Stimulated activated naive CD4-positive, alpha-beta T cell (primary cell): Measurements from ENCODE around the gene S100A13.
A peak's percentile ranks its signal among the peaks of the same experiment; 100 is the strongest.
"Not testable (repeated sequence)": the region's sequence is repeated elsewhere in the genome, so short reads cannot be mapped to it uniquely, and the experiment has no call there.

Experiments
- DNase-seq, 6 experiments: peaks; one replicate each; lab custom pipeline; 2025; lab: John Stamatoyannopoulos, UW

S100A13 gene

DNA sequence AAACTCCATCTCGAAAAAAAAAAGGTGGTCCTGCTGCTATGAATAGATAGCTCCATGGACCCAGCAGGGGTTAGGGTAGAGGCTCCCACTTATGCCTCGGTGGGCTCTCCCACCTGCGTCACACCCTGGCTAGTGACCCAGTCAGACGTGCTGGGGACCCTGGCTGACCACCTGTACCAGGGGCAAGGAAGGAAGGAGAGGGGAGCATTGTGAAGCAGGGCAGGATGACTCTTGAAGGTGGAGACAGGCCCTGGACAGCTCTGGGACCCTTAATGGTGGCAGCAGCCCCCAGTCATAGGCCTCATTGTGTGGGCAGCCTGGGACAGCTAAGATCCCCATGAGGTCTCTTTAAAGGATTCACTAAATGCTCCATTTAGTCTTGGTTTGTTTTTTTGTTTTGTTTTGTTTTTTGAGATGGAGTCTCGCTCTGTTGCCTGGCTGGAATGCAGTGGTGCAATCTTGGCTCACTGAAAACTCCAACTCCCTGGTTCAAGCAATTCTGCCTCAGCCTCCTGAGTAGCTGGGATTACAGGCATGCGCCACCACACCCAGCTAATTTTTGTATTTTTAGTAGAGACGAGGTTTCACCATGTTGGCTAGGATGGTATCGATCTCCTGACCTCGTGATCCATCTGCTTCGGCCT lies 20.8 kb upstream of the S100A13 start:
- DNase-seq: no peak

GRCh38 chr1:153647346-153647714 lies 20.0 kb upstream of the S100A13 start:
- DNase-seq: no peak

DNA sequence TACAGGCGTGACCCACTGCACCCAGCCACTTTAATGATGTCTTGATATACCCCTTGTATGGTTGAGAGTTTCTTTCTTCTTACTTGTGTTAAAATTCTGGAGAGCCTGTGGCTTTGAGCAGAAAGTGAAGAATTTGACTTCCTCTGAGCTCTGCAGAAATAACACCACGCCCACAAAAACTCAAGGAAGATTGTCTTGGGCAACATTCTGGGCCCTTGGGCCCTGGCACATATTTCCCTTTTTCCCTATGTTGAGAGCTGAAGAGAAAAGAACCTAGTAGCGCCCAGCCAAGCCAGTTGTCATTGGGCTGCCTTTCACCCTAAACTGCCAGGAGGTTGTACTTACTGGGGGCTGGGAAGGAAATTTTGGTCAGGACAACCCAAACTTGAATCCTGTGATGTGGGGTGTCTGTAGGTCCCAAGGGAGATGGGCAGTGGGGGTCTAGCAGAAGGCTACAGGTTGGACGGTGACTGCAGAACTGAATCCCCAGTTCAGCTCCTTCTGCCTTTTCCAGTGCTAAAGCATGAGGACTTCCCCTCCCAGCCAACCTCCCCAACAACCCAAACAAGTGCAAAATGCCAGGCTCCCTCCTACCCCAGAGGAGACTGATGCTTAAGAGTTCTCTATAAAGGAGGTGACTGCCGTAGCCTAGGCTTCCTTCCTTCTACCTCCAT lies 19.5 kb upstream of the S100A13 start:
- DNase-seq: no peak

DNA sequence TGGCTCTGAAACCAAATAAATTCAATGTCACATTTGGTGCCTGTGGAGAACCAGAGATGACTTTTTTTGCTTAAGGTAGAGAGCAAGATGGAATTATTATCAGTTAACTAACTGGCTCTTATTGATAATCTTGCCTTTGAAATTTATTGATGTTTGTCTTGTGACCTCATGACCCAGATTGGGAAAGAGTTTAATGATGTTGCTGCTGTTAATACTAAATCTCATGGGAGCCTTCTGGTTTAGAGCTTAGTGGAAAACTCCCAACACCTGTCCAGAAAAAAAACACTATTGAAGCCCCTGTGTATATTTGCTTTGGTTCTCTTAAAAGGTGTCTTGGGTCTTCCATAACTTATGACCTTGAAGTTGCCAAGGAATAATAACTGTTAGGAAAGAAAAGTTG lies 16.5 kb upstream of the S100A13 start:
- DNase-seq: no peak

DNA sequence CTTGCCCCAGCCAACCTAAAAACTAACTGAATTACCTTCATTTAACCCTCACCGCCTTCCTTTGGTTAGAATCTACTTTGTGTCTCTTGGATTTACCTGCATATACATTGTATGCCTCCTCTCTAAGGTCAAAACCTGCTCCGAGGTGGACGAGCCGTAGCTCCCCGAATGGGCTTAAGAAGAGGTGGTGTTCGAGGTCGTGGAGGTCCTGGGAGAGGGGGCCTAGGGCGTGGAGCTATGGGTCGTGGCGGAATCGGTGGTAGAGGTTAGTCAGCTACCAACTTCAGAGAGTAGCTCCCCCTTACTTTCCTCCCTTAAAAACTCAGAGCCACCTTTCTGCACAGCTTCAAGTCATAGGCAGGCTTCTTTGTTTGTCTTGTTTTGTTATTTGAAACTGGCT lies 15.8 kb upstream of the S100A13 start:
- no peak for DNase-seq

GRCh38 chr1:153642161-153642560 lies 14.9 kb upstream of the S100A13 start:
- no peak for DNase-seq

- no peak for DNase-seq
Measured at GRCh38 chr1:153640861-153641260, 13.6 kb upstream of the S100A13 start.

- not testable (repeated sequence) for DNase-seq
Measured at GRCh38 chr1:153640213-153640612, 12.9 kb upstream of the S100A13 start.

GRCh38 chr1:153639280-153639679 lies 12.0 kb upstream of the S100A13 start:
- DNase-seq: no peak

- DNase-seq: no peak
Measured at GRCh38 chr1:153638261-153638660, 11.0 kb upstream of the S100A13 start.

- DNase-seq: no peak
Measured at GRCh38 chr1:153636312-153636711, 9.0 kb upstream of the S100A13 start.

DNA sequence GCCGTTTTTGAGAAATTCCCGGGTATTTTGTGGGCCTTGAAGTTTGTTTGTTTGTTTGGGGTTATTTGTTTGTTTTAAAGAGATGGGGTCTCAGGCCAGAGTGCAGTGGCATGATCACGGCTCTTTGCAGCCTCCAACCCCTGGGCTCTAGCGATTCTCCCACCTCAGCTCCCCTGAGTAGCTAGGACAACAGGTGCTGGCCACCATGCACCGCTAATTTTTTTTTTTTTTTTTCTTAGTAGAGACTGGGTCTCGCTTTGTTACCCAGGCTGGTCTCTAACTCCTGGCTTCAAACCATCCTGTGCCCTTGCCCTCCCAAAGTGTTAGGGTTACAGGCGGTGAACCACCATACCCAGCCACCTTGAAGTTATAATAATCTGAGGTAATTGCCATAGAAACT lies 8.6 kb upstream of the S100A13 start:
- no peak for DNase-seq

DNA sequence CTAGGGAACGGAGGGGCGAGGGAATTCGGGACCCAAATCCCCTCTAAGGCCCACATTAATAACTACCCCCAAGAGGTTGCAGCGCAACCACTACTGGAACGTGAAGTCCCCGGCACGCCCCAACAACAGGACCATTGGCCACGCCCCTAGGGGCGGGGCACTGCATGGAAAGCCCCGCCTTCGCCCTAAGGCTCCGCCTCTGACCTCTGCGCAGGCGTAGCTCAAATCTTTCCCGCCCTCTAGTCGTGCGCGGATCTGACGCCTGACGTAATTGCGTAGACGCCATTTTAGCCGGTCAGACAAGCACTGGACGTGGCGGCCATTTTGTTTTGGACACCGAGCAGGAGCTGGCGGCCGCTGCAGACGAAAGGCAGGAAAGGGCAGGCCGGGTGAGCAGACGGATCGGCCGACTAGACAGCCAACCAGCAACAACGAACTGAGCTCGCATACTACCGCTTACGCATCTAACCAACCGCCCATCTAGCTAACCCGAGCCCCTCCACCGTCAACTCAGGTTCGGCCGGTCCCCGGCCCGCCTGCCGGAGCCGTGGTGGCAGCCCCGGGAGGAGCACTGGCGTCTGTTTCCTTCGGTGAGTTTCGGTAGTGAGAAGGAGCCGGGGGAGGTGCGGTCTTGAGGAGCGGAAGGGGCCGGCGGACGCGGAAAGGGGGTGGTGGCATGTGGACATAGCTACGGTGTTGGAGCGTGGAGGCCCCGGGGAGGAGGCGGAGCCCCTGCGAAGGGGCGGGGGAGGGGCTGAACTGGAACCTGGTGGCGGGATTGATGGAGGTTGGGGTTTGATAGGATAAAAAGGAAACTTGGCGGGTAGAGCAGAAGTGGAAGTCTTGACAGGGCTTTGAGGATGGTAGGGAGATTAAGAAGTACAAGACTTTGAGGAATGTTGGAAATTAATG lies 6.7 kb upstream of the S100A13 start, which contains the start of gene CHTOP:
TSS of gene CHTOP (plus strand) at position 313 of the 912 bp plus-strand sequence. CDS start 2,523 bp downstream, outside the sequence.
- DNase-seq: peak; percentile 93 to 97 (median 94)

- no peak for DNase-seq
Measured at GRCh38 chr1:153633161-153633753, 6.0 kb upstream of the S100A13 start.

DNA sequence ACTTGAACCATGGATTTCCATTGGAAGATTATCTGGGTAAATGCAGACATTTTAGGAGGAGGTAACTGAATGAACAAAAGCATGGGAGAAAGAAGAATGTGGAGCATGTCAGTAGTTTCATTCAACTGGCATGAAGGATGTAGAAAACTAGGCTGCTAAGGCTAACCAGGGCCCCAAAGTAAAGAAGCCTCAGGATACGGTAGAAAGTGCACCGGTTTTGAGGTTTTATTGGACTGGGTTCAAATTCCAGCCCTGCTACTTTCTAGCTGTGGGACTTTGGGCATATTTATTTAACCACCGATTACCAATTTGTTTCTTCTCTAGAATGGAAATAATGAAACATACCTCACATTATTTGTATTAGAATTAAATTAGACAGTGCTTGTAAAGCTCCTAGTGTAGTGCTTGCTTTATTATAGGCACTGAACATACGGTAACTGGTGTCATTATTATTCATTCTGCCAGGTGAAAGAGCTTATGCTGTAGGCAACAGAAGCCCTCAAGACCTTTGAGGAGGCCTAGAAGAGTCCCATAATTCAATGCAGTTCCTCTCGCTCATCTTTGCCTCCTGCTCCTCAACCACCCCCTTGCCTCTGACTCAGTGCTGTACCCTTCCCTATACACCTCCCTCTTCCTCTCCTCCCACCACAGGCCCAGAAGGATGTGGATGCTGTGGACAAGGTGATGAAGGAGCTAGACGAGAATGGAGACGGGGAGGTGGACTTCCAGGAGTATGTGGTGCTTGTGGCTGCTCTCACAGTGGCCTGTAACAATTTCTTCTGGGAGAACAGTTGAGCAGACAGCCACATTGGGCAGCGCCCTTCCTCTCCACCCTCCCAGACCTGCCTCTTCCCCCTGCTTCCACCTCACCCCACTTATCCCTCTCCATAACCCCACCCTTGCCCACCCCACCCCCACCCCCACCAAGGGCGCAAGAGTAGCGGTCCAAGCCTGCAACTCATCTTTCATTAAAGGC lies 4.0 kb upstream of the S100A13 start:
- no peak for DNase-seq

- no peak for DNase-seq
Measured at GRCh38 chr1:153630384-153630783, 3.1 kb upstream of the S100A13 start.

DNA sequence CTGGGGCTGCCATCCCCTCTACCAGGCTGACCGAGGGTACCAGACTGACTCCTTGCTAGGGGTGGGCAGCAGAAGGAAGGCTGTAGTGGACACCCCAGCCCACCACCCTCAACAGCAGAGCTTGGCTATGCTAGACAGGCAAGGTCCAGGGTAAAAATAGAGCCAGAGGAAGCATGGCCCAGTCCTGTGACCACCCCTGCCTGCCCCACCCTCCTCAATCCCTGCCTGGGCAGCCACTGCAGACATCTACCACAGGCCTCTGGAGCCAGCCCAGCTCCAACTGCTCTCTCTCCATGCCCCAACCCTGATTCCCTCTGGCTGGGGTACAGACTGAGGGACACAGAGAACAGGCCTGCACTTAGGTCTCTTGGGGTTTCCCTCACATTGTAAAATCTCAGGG lies 2.7 kb upstream of the S100A13 start:
- DNase-seq: no peak

GRCh38 chr1:153629343-153629665 lies 2.0 kb upstream of the S100A13 start:
- no peak for DNase-seq

DNA sequence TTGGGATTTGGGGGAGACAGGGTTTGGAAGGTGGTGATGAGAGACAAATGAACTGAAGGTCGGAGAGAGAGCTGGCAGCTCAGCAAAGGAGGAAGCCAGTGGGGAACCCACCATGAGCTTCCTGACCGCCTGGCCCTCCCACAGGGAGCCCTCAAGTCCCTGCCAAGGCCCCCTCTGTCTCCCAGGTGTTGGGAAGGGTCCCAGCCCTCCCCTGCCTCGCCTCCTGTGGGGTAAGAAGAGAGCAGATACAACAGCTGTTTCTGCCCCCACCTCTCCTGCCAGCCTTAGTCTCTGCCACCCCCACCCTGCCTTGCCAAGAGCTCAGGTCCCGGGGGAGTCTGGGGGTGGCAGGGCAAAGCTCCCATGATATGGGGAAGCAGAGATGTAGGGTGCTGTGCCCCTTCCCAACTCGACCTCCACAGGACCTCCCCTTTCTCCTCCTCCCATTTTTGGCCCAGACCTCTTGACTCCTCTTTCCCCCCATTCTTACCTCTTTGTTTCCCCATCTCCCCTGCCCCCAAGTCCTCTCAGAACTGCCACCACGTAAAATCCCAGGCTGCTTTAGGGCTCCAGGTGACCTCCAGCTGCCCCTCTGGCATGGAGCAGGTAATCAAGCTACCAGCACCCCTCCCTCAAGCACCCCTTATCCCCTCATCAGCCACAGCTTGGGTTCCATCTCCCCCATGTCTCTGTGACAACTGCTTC lies 1.5 kb upstream of the S100A13 start:
- no peak for DNase-seq

GRCh38 chr1:153627715-153628626 lies 666 bp upstream of the S100A13 start, which contains the start of gene S100A1:
TSS of gene S100A1 (plus strand) at chr1:153628434. CDS start at chr1:153630522, 2,088 bp downstream.
- no peak for DNase-seq
